Central memory CD4-positive, alpha-beta T cell (primary cell): ENCODE data around the gene KRTAP10-6.
"Not testable (repeated sequence)": the region's sequence is repeated elsewhere in the genome, so short reads cannot be mapped to it uniquely, and the experiment has no call there.

Experiments used
- DNase-seq: peaks from one replicate; pipeline ENCODE4 v3.0.0; 2022

KRTAP10-6 gene

DNA sequence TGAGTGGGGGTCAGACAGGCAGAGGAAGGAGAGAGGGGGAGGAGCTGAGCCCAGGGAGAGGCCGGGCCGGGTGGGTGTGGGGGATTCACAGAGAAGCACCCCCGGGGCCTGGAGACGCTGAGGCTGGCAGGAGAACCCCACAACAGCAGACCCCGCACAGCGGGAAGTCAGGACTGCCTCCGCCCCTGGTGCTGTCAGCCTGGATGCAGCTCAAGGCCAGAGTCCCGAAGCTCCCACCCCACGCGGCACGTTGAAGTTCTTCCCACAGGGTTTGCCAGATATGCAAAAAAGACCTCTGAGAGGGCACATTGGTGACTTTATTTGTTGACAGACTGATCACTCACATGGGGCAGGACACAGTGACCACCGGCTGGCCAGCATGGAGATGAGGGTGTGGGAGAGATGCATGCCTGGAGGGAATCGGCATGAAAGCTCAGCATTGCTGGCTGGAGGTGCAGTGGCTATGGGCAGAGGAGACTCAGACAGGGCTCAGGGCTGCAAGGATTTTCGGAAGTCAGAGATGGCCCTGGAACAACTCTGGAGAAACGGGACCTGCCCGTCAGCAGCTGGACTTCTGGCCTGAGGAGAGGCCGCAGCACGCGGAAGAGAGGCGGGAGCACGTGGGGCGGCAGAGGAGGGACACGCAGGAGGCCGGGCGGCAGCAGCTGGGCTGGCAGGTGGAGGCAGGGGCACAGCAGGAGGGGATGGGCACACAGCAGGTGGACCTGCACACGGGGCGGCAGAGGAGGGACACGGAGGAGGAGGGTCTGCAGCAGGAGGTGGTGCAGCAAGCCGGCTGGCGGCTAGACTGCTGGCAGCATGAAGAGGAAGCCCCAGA, 34.6 kb downstream of the KRTAP10-6 start:
- no peak for DNase-seq

DNA sequence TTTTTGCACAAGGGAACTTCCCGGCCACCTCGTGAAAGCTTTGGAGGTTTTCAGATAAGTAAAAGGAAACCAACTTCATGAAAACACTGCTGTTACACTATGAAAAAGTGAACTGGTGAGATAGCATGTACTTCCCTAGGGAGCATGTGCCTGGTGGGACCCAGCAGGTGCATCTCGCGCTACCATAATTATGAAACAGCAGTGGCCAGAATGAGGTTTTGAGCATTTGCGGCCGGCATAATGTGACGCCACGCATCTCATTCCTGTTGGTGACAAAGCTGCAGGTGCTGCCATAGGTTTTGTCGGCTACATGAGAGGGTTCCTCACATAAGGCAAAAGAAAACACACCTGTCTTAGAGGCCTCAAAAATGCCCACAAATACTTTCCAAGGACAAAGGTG, 35.4 kb downstream of the KRTAP10-6 start:
- no peak for DNase-seq

DNA sequence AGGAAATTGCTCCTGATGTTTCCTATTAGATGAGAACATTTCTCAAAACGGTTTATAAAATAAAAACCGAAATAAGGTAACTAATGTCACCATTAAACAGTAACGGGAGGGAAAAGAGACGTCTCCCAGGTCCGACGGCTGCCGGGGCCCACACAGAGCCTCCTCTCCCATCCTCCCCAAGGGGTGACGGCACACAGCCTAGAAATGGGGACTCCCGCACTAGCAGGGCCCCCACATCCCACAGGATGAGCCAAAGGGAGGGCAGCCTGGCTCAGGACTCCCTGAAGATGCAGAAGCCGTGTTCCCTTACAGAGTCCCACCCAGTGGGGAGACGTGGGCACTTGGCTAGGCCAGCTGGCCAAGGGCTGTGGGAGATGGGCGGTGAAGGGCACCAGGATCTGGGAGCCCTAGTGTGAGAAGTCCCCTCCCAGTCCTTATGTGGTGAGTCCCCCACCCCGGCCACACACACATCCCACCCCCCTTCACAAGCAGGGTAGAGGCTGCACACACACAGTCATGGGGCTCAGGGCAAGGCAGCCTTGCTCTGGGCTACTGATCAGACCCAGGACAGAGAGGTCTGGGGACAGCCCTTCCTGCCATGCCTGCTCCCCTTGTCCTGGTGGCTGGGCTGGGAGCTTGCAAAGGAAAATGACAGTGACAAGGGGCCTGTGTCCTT, 37.0 kb downstream of the KRTAP10-6 start:
- no peak for DNase-seq

DNA sequence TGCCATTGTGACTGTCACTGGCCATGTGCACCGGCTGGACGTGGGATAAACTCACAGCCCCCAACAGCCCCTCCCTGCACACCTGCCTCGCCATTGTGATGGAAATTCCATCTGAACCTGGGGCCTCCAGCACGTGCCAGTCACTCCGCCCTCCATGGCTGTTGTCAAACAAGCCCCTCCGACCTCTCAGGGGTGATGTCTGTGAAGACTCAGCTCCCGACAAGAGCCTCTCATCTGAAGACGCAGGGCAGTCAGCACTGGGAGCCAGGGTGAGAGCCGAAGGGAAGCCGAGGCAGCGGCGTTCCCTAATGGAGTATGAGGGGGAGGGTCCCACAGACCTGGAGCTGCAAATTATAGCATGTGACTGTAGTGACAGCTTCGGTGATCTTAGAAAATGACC, 39.6 kb downstream of the KRTAP10-6 start:
- DNase-seq, result no peak

DNA sequence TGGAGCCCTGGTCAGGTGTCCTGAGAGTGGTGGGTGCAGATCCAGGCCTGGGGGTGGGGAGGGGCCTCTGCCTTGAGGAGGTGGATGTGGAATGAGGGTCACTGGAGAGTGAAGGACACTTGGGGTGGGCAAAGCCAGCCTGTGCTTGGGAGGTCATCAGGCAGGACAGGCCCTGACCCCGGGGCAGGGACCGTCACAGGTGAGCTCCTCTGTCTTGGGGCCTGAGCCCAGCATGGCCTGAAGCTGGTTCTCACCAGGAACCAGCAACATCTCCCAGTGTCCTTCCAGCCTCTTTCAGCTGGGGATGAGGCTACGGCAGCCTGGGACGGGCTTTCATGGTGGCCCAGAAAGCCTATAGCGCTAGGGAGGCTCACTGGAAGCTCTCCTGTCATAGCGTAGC, 40.2 kb downstream of the KRTAP10-6 start:
- no peak for DNase-seq

DNA sequence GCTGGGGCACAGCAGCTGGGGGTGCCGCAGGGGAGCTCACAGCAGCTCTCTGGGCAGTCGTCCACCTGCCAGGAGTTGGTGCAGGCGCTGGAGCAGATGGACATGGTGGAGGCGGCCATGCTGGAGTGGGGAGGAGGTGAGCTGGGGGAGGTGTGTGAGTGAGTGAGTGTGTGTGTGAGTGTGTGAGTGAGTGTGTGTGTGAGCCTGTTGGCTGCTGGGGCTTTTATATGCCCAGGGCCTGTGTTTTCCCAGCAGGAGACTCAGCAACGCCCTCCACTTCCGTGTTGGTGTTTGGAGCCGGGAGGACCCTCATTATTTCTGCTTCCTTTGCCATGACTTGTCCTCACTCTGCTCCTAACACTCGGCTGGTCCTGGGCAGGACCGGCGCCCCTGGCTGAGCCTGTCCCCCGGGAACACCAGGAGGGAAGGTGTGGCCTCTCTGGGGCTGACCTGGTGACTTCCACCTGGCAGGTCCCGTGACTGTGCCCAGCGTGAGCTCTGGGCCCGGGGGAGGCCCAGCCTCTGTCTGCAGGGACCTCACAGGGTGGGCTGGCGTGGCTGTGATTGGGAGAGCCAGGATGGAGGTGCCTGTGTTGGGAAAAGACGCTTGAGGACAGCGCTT, 40.9 kb downstream of the KRTAP10-6 start, which contains the start of gene KRTAP10-2:
KRTAP10-2 (minus strand) TSS at position 166 of the 622 bp plus-strand sequence; CDS start at position 119, 47 bp downstream.
- no peak for DNase-seq

DNA sequence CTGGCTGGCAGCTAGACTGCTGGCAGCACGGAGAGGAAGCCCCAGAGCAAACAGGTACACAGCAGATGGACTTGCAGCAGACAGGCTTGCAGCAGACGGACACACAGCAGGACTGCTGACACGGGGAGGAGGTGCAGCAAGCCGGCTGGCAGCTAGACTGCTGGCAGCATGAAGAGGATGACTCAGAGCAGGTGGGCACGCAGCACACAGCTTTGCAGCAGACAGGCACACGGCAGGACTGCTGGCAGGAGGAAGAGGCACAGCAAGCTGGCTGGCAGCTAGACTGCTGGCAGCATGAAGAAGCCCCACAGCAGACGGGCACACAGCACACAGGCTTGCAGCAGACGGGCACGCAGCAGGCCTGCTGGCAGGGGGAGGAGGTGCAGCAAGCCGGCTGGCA, 41.5 kb downstream of the KRTAP10-6 start:
- DNase-seq, result no peak

DNA sequence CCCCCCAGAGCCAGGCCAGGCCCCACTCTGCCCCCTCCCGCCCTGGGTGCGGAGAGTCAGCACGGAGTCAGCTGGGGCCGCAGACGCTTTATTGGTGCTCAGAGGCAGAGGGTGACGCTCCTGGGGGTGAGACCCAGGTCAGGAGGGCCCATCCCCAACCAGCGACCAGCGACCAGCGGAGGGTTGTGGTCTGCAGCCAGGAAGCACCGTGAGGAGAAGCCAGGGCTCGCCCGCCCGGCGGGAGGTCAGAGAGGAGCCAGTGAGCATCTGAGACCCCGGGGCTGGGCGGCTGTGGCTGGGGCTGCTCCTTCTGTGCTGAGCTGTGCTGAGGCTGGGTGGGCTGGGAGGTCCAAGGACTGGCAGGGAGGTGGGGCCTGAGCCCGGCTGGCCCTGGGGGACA, 42.0 kb downstream of the KRTAP10-6 start:
- not testable (repeated sequence) for DNase-seq

DNA sequence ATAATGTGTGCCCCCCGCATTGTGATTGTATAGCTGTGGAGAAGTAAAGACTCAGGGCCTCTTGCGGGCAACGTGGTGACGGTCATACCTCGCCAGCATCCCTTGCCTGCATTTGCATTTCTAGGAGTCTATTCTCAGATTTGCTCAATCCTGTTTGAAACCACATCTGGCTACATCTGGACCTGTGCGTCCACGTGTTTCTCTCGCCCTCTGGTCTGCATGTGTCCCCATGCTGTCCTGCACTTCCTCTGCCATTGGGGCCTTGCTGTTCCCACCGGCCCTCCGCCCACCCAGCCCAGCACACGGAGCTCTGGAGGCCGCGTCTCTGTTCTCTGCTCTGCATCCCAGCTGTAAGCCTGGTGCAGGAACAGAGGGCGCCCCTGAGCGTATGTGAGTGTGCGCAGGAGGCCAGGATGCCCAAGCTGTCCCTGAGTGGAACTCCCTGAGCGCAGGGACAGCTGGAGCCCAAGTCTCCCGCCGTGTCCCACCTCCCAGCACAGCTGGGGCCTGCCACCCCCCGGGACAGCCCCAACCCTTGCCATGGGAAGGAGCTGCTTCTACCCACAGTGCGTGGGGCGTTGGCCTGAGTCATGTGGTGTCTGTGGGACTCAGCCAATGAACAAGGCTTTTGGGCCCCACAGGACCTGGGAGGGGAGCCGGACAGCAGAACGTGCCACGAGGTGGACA, 42.6 kb downstream of the KRTAP10-6 start:
- DNase-seq, result no peak

DNA sequence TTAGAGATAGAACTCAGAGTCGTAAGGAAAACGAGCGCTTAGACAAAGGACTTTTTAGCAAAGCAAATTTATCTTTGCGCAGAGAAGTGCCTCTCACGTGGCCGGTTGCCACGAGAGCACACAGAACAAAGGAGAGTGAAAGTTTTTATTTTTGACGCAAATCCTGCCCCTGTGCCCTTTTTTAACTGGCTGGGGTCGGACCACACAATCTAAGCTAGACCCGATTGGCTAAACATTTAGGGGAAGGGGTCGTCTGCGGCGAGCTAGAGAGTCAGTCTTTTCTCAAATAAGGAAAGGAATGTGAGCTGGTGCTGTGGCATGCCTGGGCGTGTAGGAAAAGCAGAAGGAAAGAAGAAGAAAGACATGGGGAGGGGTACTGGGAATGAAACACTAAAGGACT, 43.4 kb downstream of the KRTAP10-6 start:
- DNase-seq, result no peak

DNA sequence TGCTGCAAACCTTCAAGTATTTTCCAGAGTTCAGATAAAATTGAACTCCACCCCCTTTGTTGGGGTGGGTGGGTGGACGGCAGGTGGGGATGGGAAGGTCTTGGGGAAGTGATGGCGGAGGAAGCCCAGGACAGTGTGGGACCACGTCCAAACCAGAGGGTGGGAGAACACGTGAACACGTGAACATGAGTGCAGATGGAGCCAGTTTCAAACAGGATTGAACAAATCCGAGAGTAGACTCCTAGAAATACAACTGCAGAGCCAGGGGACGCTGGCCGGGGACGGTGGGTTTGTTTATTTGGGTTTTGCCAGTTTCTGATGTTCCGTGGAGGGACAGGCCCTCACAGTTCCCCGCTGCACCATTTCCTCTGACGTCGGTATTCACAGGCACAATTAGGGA, 43.9 kb downstream of the KRTAP10-6 start:
- no peak for DNase-seq

DNA sequence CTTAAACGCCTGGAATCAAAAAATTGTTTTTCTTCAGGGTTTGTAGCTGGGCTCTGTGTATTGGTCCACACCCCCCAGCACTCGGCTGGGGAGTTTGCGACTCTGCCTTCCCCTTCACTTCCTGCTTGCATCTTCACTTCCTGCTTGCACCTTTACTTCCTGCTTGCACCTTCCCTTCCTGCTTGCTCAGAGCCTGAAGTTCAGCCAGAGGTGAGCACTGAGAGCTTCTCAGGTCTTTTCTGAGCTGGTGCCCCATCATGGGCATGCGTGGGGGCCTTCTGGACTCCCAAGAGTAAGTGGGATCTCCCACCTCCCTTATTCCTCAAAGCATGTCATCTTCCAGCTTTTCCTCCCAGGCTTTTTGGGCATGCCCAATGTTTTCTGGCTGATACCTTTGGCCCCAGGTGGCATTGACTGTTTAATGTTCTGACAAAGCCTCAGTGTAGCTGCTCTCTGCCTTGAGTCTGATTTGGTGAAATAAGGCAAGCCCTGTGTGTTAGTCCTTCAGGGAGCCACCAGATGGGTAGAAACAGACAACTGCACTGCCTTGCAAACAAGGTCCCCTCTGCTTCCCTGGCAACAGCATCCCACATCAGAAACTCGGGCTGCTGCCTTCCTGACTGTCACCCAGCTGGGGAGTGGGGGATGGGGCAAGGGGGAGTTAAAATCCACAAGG, 44.5 kb downstream of the KRTAP10-6 start:
- peak; percentile 48 for DNase-seq

DNA sequence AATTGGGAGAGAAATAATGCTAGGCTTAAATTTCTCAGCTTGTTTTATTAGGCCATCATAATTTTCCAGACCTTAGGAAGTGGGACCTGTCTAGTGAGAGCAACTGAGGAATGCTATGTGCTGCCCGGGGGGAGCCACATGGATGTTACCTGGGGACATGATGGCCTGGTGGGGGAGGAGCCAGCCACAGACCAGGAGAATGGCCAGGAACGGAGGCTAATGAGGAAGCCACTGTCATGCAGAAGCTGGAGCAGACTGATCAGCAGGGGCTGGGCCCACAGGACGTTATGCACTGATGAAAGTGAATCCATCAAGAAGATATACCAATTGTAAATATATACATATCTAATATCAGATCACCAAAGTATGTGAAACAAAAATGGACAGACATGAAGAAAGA, 47.7 kb downstream of the KRTAP10-6 start:
- DNase-seq, result no peak

DNA sequence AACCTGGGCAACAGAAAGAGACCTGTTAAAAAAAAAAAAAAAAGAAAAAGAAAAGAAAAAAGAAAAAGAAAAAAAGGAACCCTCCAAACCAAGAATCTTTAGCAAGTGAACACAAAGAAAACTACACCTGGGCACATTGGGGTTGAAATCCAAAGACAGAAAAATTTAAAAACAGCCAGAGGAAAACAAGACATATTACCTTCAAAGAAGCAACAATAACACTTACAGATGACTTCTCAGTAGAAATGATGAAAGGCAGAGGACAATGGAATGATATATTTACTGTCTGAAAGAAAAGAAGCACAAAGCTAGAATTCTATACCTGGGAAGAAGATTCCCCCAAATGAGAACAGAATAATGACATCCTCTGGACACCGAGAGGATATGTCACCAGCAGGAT, 49.6 kb downstream of the KRTAP10-6 start:
- no peak for DNase-seq
